ENCODE data around the gene CFAP43. TPM values are rescaled to one million over a fixed set of nuclear protein-coding genes. Genes with fewer than 3 reads are reported as not detected.

Gene CFAP43
- total and polyA plus RNA-seq, 9 of the 15 experiments (the other 6 are each of a cell fraction or from before 2014, with no cell fraction given): 0.07 to 0.86 (median 0.11) TPM; not detected in 1

- TF ChIP-seq DNMT1 (IDR thresholded peaks at IDR 0.05) (no peak), NR3C1 (CRISPR knock-in tag; IDR thresholded peaks at IDR 0.05) (no peak), AFF1 (IDR thresholded peaks at IDR 0.05; ENCODE audit: low read depth in 1 of 2, partially characterized antibody in 2 of 2) (no peak), ZFP36 (IDR thresholded peaks at IDR 0.05; ENCODE audit: low read depth, low read length, partially characterized antibody) (no peak), ESRRA (IDR thresholded peaks at IDR 0.05; ENCODE audit: borderline replicate concordance, low read depth) (no peak), CHCHD3 (CRISPR knock-in tag; IDR thresholded peaks at IDR 0.05) (no peak), PYGO2 (tag; IDR thresholded peaks at IDR 0.05) (no peak), E4F1 (CRISPR knock-in tag; IDR thresholded peaks at IDR 0.05; ENCODE audit: borderline replicate concordance) (no peak), ETS2 (tag; IDR thresholded peaks at IDR 0.05; ENCODE audit: borderline replicate concordance, poor library complexity, severe bottlenecking) (no peak), HDAC8 (tag; IDR thresholded peaks at IDR 0.05) (no peak), SRF (CRISPR knock-in tag; IDR thresholded peaks at IDR 0.05) (no peak), CBFA2T3 (IDR thresholded peaks at IDR 0.05) (peak; percentile 49), NEUROD1 (IDR thresholded peaks at IDR 0.05; ENCODE audit: borderline replicate concordance, low read depth, low read length, partially characterized antibody) (no peak), MYC (IDR thresholded peaks at IDR 0.05; ENCODE audit: low read depth, low read length) (no peak), MYC (CRISPR knock-in tag; IDR thresholded peaks at IDR 0.05; ENCODE audit: borderline replicate concordance, low read depth) (no peak), ZC3H8 (IDR thresholded peaks at IDR 0.05) (no peak)
- TF ChIP-seq, protein P1, sequence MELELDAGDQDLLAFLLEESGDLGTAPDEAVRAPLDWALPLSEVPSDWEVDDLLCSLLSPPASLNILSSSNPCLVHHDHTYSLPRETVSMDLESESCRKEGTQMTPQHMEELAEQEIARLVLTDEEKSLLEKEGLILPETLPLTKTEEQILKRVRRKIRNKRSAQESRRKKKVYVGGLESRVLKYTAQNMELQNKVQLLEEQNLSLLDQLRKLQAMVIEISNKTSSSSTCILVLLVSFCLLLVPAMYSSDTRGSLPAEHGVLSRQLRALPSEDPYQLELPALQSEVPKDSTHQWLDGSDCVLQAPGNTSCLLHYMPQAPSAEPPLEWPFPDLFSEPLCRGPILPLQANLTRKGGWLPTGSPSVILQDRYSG (tag; conservative IDR thresholded peaks at IDR 0.05; ENCODE audit: low read depth): no peak
- TF ChIP-seq, protein P2, sequence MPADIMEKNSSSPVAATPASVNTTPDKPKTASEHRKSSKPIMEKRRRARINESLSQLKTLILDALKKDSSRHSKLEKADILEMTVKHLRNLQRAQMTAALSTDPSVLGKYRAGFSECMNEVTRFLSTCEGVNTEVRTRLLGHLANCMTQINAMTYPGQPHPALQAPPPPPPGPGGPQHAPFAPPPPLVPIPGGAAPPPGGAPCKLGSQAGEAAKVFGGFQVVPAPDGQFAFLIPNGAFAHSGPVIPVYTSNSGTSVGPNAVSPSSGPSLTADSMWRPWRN (IDR thresholded peaks at IDR 0.05; ENCODE audit: low read depth): 0 out of 2 replicates have a peak, but pooled peaks have one; percentile 28
Measured at GRCh38 chr10:104109908-104110662, 122.1 kb downstream of the CFAP43 start (continued).
